ENCODE data around the gene CLBA1. TPM values are rescaled to one million over a fixed set of nuclear protein-coding genes. Genes with fewer than 3 reads are reported as not detected.

The CLBA1 gene
- total RNA-seq, 1 experiment from 2014 or later = 3.0 TPM

- Mint-ChIP-seq H3K27me3 (ENCODE audit: insufficient read depth, unreplicated experiment) (peaks cover 5% of the 10 kb centered on the region), H3K36me3 (ENCODE audit: insufficient read depth, unreplicated experiment) (no peaks in the 10 kb centered on the region), H3K4me3 (ENCODE audit: unreplicated experiment) (no peak overlapping the region), H3K9me3 (ENCODE audit: unreplicated experiment) (no peaks in the 10 kb centered on the region), H3K4me1 (ENCODE audit: low read depth, unreplicated experiment) (no peaks in the 10 kb centered on the region), H3K27ac (ENCODE audit: unreplicated experiment) (no peak overlapping the region)
- DNase-seq = no peak
- intact Hi-C loops (cut with micrococcal nuclease; ENCODE audit: unreplicated experiment) = no loop called here
- TF ChIP-seq CTCF (IDR thresholded peaks at IDR 0.05; ENCODE audit: insufficient read depth in 1 of 2, low read depth in 1 of 2, low read length in 1 of 2, severe bottlenecking in 1 of 2, unreplicated experiment in 1 of 2) = no peak
- H3K27me3 ChIP-seq (replicated peaks; ENCODE audit: control insufficient read depth, insufficient read depth, low read length) = no peaks in the 10 kb centered on the region; the same call in 1 of the 2 replicates
- no peaks in the 10 kb centered on the region for H3K36me3 ChIP-seq (ENCODE audit: control insufficient read depth, insufficient read depth, low read length)
- no peaks in the 10 kb centered on the region for H3K9me3 ChIP-seq
- ChIA-PET CTCF (no interaction called here), POLR2A (no interaction called here)
- peaks cover 3% of the 10 kb centered on the region; the same call in 1 of the 2 replicates for H3K4me1 ChIP-seq
- BruUV-seq (replicated peaks) = no TSS peak
- H3K4me3 ChIP-seq (ENCODE audit: low read depth, low read length) = no peak overlapping the region
These were observed 57.2 kb downstream of the CLBA1 start for GRCh38 chr14:105042813-105043212.

GRCh38 chr14:105043641-105044040 is 58.1 kb downstream of the CLBA1 start:
- CTCF ChIA-PET = interaction anchor here (0.7 to 0.9 kb wide), 2 partner anchors 43 to 217 kb away, joined by 3 to 10 read pairs; no protein-coding TSS in a partner anchor
- Mint-ChIP-seq H3K27ac (ENCODE audit: unreplicated experiment) (no peak overlapping the region), H3K36me3 (ENCODE audit: insufficient read depth, unreplicated experiment) (no peaks in the 10 kb centered on the region), H3K4me1 (ENCODE audit: low read depth, unreplicated experiment) (no peaks in the 10 kb centered on the region), H3K4me3 (ENCODE audit: unreplicated experiment) (no peak overlapping the region), H3K27me3 (ENCODE audit: insufficient read depth, unreplicated experiment) (peaks cover 5% of the 10 kb centered on the region), H3K9me3 (ENCODE audit: unreplicated experiment) (no peaks in the 10 kb centered on the region)
- BruUV-seq (replicated peaks) = no TSS peak
- H3K27me3 ChIP-seq (replicated peaks; ENCODE audit: control insufficient read depth, insufficient read depth, low read length) = no peaks in the 10 kb centered on the region; the same call in 1 of the 2 replicates
- H3K9me3 ChIP-seq = no peaks in the 10 kb centered on the region
- intact Hi-C loops (cut with micrococcal nuclease; ENCODE audit: unreplicated experiment) = no loop called here
- no peaks in the 10 kb centered on the region for H3K36me3 ChIP-seq (ENCODE audit: control insufficient read depth, insufficient read depth, low read length)
- POLR2A ChIA-PET = interaction anchor here (0.8 kb wide), 1 partner anchor 22 kb away, joined by 3 read pairs; the partner anchor contains the start of gene CDCA4
- H3K4me1 ChIP-seq = peaks cover 3% of the 10 kb centered on the region; the same call in 1 of the 2 replicates
- H3K4me3 ChIP-seq (ENCODE audit: low read depth, low read length) = no peak overlapping the region
- TF ChIP-seq CTCF (IDR thresholded peaks at IDR 0.05; ENCODE audit: insufficient read depth in 1 of 2, low read depth in 1 of 2, low read length in 1 of 2, severe bottlenecking in 1 of 2, unreplicated experiment in 1 of 2) = no peak
- DNase-seq = no peak

Other genes starting within 250 kb of the CLBA1 start
- 99.3 and 105 TPM in 2 replicates for gene SIVA1, start 232.6 kb upstream of the CLBA1 start, total RNA-seq (2022)
- 110 and 111 TPM in 2 replicates for gene AKT1, start 190.0 kb upstream of the CLBA1 start, total RNA-seq (2022)
- 9.1 and 9.7 TPM in 2 replicates for gene ZBTB42, start 184.7 kb upstream of the CLBA1 start, total RNA-seq (2022)
- gene CEP170B, start 120.5 kb upstream of the CLBA1 start, total RNA-seq (2022) = 31.6 and 32.0 TPM in 2 replicates
- gene PLD4, start 60.9 kb upstream of the CLBA1 start, total RNA-seq (2022) = not detected in 2 replicates
- 0.77 and 0.81 TPM in 2 replicates for gene AHNAK2, start 7.4 kb upstream of the CLBA1 start, total RNA-seq (2022)
- 33.4 and 41.4 TPM in 2 replicates for gene CDCA4, start 35.3 kb downstream of the CLBA1 start, total RNA-seq (2022)
- 0.19 TPM in 1 of 2 replicates, not detected in the other for gene GPR132, start 79.6 kb downstream of the CLBA1 start, total RNA-seq (2022)
- 34.5 and 43.0 TPM in 2 replicates for gene JAG2, start 183.0 kb downstream of the CLBA1 start, total RNA-seq (2022)
- 52.7 and 63.4 TPM in 2 replicates for gene NUDT14, start 195.5 kb downstream of the CLBA1 start, total RNA-seq (2022)

All from Caco-2 (cell line).